Left ventricle myocardium inferior (tissue), 1 donor: Measurements from ENCODE around the gene KLK5. TPM values are rescaled to one million over a fixed set of nuclear protein-coding genes. Genes with fewer than 3 reads are reported as not detected.
"Not testable (repeated sequence)": the region's sequence is repeated elsewhere in the genome, so short reads cannot be mapped to it uniquely, and the experiment has no call there.

Source experiments
- DNase-seq: peaks from one replicate; pipeline ENCODE4 v3.0.0-alpha.2; 2020
- H3K27ac ChIP-seq: fragments of 200-600 bp; replicated peaks from 2 replicates; pipeline ENCODE4 v1.8.0; 2021
- H3K27me3 ChIP-seq: fragments of 200-600 bp; 2 replicates; pipeline ENCODE4 v1.8.0; 2021; ENCODE audit warnings: low read depth
- H3K36me3 ChIP-seq: fragments of 200-600 bp; 2 replicates; pipeline ENCODE4 v1.8.0; 2021
- H3K4me1 ChIP-seq: fragments of 200-600 bp; 2 replicates; pipeline ENCODE4 v1.8.0; 2021
- H3K4me3 ChIP-seq: fragments of 200-600 bp; 2 replicates; pipeline ENCODE4 v1.8.0; 2021; ENCODE audit warnings: mild to moderate bottlenecking, moderate library complexity
- H3K9me3 ChIP-seq: fragments of 200-600 bp; replicated peaks from 2 replicates; pipeline ENCODE4 v1.8.0; 2021
- intact Hi-C: fragments of 100-400 bp; cut with micrococcal nuclease; formaldehyde crosslinking; loops from one replicate; pipeline ENCODE4 v1.11.0; 2022
- total RNA-seq: library from RNA; stranded (reverse); fragmentation: NEBNext Ultra II Directional; extraction: Animal tissue kit (Norgen Biotek cat#: 25700); gene quantifications from one replicate; pipeline ENCODE4 v1.2.1, GENCODE V29; 2021
- TF ChIP-seq, protein P1 (sequence below): fragments of 200-600 bp; IDR thresholded peaks from 2 replicates; pipeline ENCODE4 v1.8.0; 2021; ENCODE audit warnings: antibody characterized with exemption, mild to moderate bottlenecking, borderline replicate concordance
- donor health status: DM: no; HTN: yes; CAD: no; lungs with severe emphysema.

Gene KLK5
- total RNA-seq, 1 donor from 2014 or later: not detected

DNA sequence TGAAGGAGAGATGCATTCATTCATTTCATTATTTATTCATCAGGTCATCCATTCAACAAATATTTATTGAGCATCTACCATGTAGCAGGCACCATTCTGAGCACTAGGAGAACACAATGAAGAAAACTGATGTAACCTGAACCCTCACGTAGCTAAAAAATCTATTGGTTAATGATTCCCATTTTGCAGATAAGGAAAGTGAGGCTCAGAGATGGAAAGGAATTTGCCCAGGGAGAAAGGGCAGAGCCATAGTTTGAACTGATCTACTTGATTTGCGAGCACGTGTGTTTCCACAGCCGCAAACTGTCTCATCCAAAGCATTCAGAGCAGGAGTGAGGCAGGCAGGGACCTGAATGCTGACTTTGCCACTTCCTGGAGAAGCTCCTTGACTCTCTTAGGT is 45.8 kb upstream of the KLK5 start:
- Histone ChIP-seq H3K4me3 (no peak overlapping the region), H3K4me1 (no peaks in the 10 kb centered on the region), H3K36me3 (no peaks in the 10 kb centered on the region), H3K9me3 (no peaks in the 10 kb centered on the region), H3K27ac (no peak overlapping the region), H3K27me3 (peaks cover 72% of the 10 kb centered on the region)
- TF ChIP-seq, protein P1, sequence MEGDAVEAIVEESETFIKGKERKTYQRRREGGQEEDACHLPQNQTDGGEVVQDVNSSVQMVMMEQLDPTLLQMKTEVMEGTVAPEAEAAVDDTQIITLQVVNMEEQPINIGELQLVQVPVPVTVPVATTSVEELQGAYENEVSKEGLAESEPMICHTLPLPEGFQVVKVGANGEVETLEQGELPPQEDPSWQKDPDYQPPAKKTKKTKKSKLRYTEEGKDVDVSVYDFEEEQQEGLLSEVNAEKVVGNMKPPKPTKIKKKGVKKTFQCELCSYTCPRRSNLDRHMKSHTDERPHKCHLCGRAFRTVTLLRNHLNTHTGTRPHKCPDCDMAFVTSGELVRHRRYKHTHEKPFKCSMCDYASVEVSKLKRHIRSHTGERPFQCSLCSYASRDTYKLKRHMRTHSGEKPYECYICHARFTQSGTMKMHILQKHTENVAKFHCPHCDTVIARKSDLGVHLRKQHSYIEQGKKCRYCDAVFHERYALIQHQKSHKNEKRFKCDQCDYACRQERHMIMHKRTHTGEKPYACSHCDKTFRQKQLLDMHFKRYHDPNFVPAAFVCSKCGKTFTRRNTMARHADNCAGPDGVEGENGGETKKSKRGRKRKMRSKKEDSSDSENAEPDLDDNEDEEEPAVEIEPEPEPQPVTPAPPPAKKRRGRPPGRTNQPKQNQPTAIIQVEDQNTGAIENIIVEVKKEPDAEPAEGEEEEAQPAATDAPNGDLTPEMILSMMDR: no peak
- no peak for DNase-seq
- intact Hi-C loops: no loop called here

DNA sequence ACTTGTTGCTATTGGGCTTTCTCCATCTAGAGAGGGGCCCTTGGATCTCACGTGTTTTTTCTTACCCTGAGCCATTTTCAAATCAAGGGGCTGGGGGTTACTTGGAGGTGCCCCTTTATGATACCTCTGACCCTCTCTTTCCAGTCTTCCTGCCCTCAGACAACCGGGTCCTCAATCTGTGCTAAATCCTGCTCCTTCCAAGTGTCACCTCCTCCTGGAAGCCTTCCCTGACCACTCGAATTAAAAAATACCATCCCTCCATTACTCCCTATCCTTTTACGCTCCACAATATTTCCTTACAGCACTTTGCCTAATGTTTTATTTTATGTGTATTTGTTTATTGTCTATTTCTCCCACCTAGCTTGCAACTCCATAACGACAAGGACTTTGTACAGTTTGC is 45.2 kb upstream of the KLK5 start:
- TF ChIP-seq, protein P1: no peak
- no peak overlapping the region for H3K4me3 ChIP-seq
- no peaks in the 10 kb centered on the region for H3K4me1 ChIP-seq
- no peaks in the 10 kb centered on the region for H3K36me3 ChIP-seq
- intact Hi-C loops: no loop called here
- DNase-seq: no peak
- H3K9me3 ChIP-seq: no peaks in the 10 kb centered on the region
- H3K27me3 ChIP-seq: peaks cover 66% of the 10 kb centered on the region
- no peak overlapping the region for H3K27ac ChIP-seq

DNA sequence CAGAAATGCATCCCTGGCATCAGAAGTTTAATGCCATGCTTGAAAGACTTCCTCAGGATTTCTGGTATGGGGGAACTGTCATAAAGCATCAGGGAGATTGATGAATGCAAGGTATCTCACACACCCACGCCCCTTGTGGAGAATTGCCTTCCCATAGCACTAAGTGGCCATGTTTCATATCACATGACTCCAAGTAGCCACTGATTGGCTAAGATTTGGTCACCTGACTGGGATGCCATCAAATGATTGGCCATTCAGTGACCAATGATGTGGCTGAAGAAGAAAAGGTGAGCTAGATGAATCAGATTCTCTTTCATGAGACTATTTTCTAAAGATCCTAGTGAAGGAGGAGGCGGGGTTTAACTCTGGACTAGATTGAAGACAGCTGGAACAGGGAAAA is 41.3 kb upstream of the KLK5 start:
- intact Hi-C loops: no loop called here
- Histone ChIP-seq H3K27ac (no peak overlapping the region), H3K4me3 (no peak overlapping the region), H3K27me3 (peaks cover 61% of the 10 kb centered on the region), H3K4me1 (no peaks in the 10 kb centered on the region), H3K36me3 (no peaks in the 10 kb centered on the region), H3K9me3 (no peaks in the 10 kb centered on the region)
- no peak for DNase-seq
- TF ChIP-seq, protein P1: no peak

DNA sequence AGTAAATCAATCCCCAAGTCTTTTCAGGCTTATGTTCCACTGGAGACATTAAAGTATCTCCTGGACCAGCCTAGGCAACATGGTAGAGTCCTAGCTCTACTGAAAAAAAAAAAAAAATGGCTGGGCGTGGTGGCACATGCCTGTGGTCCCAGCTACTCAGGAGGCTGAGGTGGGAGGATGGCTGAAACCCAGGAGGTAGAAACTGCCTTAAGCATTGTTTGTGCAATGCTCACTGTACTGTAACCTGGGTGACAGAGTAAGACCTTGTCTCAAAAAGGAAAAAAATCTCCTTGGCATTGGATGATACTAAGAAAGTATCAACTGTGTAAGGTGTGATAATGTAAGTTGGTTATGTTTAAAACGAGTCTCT is 39.8 kb upstream of the KLK5 start:
- Histone ChIP-seq H3K27me3 (peaks cover 61% of the 10 kb centered on the region), H3K9me3 (no peaks in the 10 kb centered on the region), H3K27ac (no peak overlapping the region), H3K4me3 (no peak overlapping the region), H3K36me3 (no peaks in the 10 kb centered on the region), H3K4me1 (no peaks in the 10 kb centered on the region)
- intact Hi-C loops: no loop called here
- TF ChIP-seq, protein P1: no peak
- DNase-seq: no peak

DNA sequence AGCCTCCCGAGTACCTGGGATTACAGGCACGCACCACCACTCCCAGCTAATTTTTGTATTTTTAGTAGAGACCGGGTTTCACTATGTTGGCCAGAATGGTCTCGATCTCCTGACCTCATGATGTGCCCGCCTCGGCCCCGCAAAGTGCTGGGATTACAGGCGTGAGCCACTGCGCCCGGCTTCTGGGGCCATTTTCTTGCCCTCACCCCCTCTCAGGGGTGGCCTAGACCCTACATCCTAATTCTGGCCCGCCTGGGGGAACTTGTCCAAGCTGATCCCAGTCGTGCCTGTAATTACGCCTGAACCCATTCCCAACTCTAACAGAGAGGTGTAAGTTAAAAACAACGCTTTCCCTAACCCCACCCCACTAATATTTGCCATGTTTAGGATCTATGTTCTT is 31.6 kb upstream of the KLK5 start:
- DNase-seq, intact Hi-C loops: not testable (repeated sequence)

DNA sequence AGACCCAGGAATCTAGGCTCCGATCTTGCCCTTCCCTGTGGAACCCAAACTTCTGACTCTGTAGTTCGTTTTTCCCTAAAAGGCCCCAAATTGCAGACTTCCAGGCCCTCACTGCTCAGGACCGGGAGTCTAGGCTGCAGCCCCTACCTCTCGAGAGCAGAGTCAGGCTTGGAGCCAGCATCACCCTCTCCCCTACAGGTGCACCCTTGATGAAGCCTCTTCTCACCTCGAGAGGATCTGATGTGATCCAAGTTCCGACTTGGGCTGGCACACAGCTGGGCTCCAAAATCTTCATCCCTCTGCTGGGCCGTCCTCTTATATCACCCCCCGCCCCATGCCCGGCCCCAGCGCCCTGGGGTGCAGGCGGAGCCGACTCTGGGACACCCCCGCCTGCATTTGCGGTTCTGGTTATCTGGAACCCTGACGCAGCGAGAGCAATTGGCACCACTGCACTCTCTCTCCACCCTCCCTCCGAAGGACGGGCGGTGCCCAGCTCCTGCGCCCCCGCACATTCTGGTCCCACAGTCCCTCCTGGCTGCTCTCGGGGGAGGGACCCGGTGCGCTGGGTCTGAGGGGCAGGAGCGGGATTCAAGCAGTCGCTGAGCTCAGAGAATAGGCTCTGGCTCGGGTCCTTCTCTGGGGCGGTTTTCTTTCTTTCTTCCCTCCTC is 30.9 kb upstream of the KLK5 start, which contains the start of gene KLK7:
Gene KLK7, minus strand, starts transcription at position 293 of the 668 bp plus-strand sequence. CDS start 1,518 bp downstream, outside the sequence.
- no peaks in the 10 kb centered on the region for H3K4me1 ChIP-seq
- TF ChIP-seq, protein P1: no peak
- H3K27me3 ChIP-seq: peaks cover 79% of the 10 kb centered on the region
- no peak within 1 kb of the TSS for H3K27ac ChIP-seq
- intact Hi-C loops: no loop called here
- H3K36me3 ChIP-seq: no peaks in the 10 kb centered on the region
- no peak within 1 kb of the TSS for H3K4me3 ChIP-seq
- no peaks in the 10 kb centered on the region for H3K9me3 ChIP-seq
- DNase-seq: no peak

More for the DNA sequence above, 31.6 kb upstream of the KLK5 start:
- peaks cover 79% of the 10 kb centered on the region for H3K27me3 ChIP-seq
- not testable (repeated sequence) for H3K4me1 ChIP-seq, H3K4me3 ChIP-seq, H3K27ac ChIP-seq, H3K36me3 ChIP-seq, H3K9me3 ChIP-seq
